HepG2 (cell line): ENCODE data around the gene GHR.

Experiments
- CCAR2 ChIP-seq: fragments of 200-400 bp; formaldehyde crosslinking; optimal IDR thresholded peaks from 2 replicates; pipeline ENCODE3; 2018; ENCODE audit warnings: low read depth, mild to moderate bottlenecking, low read length, moderate library complexity
- EED ChIP-seq: sonication (generic); formaldehyde crosslinking; IDR thresholded peaks from 2 replicates; pipeline ENCODE4 v1.5.0; 2020; ENCODE audit warnings: mild to moderate bottlenecking, missing genetic modification reagents
- FOXK1 ChIP-seq: sonication (generic); formaldehyde crosslinking; IDR thresholded peaks from 2 replicates; pipeline ENCODE4 v1.4.0; 2020; ENCODE audit warnings: low read depth, missing genetic modification reagents, borderline replicate concordance
- TF ChIP-seq, protein P1 (sequence below): IDR thresholded peaks from 2 replicates; pipeline ENCODE4 v1.6.1; 2016; ENCODE audit warnings: mild to moderate bottlenecking
- TF ChIP-seq, protein P2 (sequence below): sonication (generic); formaldehyde crosslinking; IDR thresholded peaks from 2 replicates; pipeline ENCODE4 v1.8.0; 2022; ENCODE audit warnings: mild to moderate bottlenecking, missing genetic modification reagents, moderate library complexity
- TF ChIP-seq, protein P3 (sequence below): sonication (generic); formaldehyde crosslinking; IDR thresholded peaks from 2 replicates; pipeline ENCODE4 v1.5.0; 2020; ENCODE audit warnings: mild to moderate bottlenecking, missing genetic modification reagents, moderate library complexity

DNA sequence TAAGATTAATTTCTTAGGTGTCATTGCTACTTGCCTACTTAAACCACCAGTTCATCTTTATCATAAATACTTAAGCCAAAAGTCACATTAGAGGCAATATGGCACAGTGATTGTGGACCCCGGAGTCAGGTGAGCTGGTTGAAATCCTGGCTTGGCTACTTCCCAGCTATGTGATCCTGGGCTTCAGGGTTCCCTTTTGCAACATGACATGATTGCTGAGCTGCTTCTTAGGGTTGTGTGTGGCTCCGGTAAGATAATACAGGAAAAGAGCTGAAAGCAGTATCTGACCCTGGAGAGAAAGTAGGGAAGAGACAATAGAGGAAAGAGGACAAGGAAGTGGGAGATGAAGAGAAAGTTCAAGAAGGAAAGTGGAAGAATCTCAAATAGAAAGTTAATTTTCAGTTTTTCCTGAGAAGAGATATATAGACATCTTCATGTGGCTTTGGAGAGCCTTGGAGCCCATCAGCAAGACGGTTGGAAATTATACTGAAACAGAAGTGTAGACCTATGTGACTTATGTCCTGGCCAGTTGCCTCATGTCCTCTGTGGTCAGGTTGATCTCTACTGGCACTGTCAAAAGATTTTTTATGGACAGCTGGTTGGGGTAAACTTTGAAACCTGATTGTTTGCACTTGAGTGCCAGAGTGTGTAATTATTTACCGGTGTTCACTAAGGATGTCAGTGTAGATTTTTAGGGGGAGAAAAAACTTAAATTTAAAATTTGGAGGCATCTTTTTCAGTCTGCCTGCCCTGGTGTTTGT is 93.2 kb downstream of the GHR start:
- TF ChIP-seq, protein P1, sequence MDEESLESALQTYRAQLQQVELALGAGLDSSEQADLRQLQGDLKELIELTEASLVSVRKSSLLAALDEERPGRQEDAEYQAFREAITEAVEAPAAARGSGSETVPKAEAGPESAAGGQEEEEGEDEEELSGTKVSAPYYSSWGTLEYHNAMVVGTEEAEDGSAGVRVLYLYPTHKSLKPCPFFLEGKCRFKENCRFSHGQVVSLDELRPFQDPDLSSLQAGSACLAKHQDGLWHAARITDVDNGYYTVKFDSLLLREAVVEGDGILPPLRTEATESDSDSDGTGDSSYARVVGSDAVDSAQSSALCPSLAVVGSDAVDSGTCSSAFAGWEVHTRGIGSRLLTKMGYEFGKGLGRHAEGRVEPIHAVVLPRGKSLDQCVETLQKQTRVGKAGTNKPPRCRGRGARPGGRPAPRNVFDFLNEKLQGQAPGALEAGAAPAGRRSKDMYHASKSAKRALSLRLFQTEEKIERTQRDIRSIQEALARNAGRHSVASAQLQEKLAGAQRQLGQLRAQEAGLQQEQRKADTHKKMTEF (CRISPR knock-in tag) = no peak
- TF ChIP-seq CCAR2 (no peak), FOXK1 (CRISPR knock-in tag) (no peak), EED (CRISPR knock-in tag) (no peak)
- TF ChIP-seq, protein P2, sequence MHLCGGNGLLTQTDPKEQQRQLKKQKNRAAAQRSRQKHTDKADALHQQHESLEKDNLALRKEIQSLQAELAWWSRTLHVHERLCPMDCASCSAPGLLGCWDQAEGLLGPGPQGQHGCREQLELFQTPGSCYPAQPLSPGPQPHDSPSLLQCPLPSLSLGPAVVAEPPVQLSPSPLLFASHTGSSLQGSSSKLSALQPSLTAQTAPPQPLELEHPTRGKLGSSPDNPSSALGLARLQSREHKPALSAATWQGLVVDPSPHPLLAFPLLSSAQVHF (CRISPR knock-in tag) = no peak
- TF ChIP-seq, protein P3, sequence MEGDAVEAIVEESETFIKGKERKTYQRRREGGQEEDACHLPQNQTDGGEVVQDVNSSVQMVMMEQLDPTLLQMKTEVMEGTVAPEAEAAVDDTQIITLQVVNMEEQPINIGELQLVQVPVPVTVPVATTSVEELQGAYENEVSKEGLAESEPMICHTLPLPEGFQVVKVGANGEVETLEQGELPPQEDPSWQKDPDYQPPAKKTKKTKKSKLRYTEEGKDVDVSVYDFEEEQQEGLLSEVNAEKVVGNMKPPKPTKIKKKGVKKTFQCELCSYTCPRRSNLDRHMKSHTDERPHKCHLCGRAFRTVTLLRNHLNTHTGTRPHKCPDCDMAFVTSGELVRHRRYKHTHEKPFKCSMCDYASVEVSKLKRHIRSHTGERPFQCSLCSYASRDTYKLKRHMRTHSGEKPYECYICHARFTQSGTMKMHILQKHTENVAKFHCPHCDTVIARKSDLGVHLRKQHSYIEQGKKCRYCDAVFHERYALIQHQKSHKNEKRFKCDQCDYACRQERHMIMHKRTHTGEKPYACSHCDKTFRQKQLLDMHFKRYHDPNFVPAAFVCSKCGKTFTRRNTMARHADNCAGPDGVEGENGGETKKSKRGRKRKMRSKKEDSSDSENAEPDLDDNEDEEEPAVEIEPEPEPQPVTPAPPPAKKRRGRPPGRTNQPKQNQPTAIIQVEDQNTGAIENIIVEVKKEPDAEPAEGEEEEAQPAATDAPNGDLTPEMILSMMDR (CRISPR knock-in tag) = no peak
